Islet of Langerhans (tissue), 1 donor: Measurements from ENCODE around the gene SWAP70.
"Not testable (repeated sequence)": the region's sequence is repeated elsewhere in the genome, so short reads cannot be mapped to it uniquely, and the experiment has no call there.

Source experiments
- FAIRE-seq: peaks from one replicate; lab custom pipeline; 2011; peaks lifted over from hg19 to GRCh38; lab: Jason Lieb, UNC

The SWAP70 gene

DNA sequence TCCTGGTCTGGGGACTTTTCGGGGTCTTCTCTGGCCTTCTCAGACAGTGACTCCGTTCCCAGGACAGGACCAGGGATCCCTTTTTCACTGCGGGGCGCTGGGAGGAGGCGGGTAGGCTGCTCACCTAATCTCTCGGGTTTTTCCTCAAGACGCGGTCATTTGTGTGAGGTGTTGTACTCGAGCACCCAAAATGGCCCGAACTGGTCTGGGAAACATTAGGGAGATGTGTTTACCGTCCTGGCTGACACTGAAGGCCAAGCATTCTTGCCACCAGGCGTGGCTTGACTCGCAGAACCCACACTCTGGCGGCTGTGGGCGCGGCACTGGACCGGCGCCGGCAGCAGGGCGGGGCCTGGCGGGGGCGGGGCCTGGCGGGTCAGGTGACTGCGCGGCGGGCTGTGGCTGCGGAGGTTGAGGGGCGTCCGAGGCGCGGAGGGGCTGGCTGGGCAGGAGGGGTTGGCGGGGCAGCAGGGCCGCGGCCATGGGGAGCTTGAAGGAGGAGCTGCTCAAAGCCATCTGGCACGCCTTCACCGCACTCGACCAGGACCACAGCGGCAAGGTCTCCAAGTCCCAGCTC, at the start of gene SWAP70:
Gene SWAP70 (plus strand): TSS at position 379 of the 577 bp plus-strand sequence. CDS start 103 bp downstream, at position 482.
- FAIRE-seq = no peak

GRCh38 chr11:9615031-9615451, 48.8 kb upstream of the SWAP70 start:
- no peak for FAIRE-seq

GRCh38 chr11:9616042-9616675, 47.7 kb upstream of the SWAP70 start:
- no peak for FAIRE-seq

GRCh38 chr11:9616858-9617257, 47.0 kb upstream of the SWAP70 start:
- FAIRE-seq = no peak

DNA sequence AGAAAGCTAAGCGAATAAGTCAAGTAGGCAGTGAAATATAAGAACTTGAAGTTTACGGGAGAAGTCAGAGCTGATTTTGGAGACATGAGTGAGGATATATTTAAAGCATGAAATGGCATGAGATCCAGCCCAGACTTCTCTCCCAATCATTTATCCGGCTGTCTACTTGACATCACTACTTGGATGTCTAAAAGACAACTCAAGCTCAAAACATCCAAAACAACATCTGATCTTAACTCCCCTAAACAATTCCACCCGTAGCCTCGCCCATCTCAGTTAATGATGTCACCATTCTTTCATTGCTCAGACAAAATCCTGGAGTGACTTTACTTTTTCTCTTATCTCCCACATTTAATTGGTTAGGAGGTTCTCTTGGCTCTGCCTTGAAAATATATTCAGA, 45.9 kb upstream of the SWAP70 start:
- no peak for FAIRE-seq

DNA sequence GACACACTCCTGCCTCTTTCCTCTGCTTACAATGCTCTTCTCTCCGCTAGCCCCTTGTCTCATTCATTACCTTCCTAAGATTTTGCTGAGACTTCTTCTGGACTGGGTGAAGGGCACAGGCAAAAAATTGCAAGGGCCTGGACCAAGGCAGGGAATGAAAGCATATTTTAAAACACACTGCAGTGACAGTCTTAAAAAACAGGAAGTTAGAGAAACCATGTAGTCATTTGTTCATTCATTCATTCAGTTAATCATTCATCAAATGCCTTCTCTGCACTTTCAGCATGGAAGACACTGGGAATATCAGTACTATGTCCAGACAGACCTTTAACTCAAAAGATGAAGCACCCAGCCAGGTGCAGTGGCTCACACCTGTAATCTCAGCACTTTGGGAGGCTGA, 44.9 kb upstream of the SWAP70 start:
- no peak for FAIRE-seq

DNA sequence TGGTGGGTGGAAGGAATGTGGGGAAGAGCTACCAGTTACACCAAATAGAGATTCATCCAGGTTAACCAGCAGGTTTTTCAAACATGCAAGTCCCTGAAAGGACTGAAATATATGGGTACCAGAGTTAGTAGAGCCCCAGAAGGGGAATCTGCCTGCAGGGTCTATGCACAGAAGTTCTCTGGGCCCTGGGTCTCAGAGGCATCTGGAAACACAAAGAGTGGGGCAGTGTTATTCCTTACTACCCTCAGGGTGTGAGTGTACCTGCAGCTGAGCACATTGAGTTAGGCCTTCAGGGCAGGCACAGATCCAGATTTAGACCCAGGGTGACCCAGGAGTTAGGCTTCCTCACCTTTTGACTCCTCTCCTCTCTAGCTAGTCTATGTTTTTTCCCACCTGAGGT, 43.9 kb upstream of the SWAP70 start:
- FAIRE-seq = no peak

- FAIRE-seq = not testable (repeated sequence)
These were observed 41.5 kb upstream of the SWAP70 start for GRCh38 chr11:9622353-9622752.

DNA sequence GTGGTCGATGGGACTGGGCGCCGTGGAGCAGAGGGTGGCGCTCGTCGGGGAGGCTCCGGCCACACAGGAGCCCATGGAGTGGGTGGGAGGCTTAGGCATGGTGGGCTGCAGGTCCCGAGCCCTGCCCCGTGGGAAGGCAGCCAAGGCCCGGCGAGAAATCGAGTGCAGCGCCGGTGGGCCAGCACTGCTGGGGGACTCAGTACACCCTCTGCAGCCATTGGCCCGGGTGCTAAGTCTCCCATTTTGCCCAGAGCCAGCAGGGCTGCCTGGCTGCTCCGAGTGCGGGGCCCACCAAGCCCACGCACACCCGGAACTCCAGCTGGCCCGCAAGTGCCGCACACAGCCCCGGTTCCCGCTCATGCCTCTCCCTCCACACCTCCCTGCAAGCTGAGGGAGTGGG, 40.8 kb upstream of the SWAP70 start:
- not testable (repeated sequence) for FAIRE-seq

DNA sequence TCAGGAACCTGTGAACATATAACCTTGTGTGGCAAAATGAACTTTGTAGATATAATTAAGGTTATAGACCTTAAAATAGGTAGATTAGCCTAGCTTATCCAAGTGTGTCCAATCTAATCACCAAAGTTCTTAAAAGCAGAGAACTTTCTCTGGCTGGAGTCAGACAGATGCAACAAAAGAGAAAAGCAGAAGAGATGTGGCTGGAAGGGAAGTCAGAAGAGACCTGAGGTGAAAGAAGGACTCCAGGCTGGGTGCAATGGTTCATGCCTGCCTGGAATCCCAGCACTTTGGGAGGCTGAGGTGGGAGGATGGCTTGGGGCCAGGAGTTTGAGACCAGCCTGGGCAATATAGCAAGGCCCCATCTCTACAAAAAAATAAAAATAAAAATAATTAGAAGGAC, 39.4 kb upstream of the SWAP70 start:
- FAIRE-seq = no peak

- no peak for FAIRE-seq
These were observed 38.7 kb upstream of the SWAP70 start for GRCh38 chr11:9625162-9625561.

DNA sequence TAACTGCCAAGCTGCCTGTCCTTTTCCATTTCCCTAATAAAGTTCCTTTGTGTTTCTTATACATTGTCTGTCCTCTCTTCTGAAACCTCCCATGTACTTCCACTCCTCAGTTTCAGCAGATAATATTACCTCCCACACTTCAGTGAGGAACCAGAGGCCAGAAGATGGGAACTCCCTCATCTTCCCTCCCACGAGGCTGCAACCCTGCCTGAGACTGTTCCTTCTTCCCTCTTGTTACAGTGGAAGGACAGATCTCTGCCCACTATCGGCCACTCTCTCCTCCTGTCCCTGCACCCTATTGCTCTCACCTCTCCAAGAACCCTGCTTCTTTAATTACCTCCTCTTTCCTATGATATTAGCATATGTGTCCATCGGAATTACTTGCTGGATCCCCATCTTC, 38.1 kb upstream of the SWAP70 start:
- no peak for FAIRE-seq

GRCh38 chr11:9626496-9627394, 37.1 kb upstream of the SWAP70 start:
- no peak for FAIRE-seq

- no peak for FAIRE-seq
These were observed 34.8 kb upstream of the SWAP70 start for GRCh38 chr11:9629064-9629463.

GRCh38 chr11:9633679-9634078, 30.2 kb upstream of the SWAP70 start:
- no peak for FAIRE-seq

GRCh38 chr11:9636691-9637090, 27.2 kb upstream of the SWAP70 start:
- FAIRE-seq = no peak

- FAIRE-seq = no peak
These were observed 24.8 kb upstream of the SWAP70 start for GRCh38 chr11:9639099-9639498.

- no peak for FAIRE-seq
These were observed 23.9 kb upstream of the SWAP70 start for GRCh38 chr11:9639985-9640384.

DNA sequence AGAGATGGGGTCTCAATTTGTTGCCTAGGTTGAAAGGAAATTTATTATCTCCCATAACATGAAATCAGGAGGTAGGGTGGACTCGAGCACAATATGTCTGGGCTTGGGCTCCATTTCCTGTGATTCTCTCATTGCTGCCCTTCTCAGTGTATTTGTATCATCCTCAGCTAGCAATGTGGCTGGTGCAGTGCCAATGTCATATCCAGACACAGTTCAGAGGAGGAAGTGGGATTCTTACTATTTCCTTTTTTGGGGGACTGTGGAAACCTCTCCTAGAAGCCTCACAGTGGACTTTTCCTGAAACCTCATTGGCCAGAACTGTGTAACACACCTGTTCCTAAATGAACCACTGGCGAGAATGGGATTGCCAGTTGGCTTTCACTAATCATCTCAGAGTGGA, 21.0 kb upstream of the SWAP70 start:
- FAIRE-seq = no peak

- no peak for FAIRE-seq
These were observed 20.1 kb upstream of the SWAP70 start for GRCh38 chr11:9643751-9644150.

GRCh38 chr11:9645881-9646280, 18.0 kb upstream of the SWAP70 start:
- no peak for FAIRE-seq

DNA sequence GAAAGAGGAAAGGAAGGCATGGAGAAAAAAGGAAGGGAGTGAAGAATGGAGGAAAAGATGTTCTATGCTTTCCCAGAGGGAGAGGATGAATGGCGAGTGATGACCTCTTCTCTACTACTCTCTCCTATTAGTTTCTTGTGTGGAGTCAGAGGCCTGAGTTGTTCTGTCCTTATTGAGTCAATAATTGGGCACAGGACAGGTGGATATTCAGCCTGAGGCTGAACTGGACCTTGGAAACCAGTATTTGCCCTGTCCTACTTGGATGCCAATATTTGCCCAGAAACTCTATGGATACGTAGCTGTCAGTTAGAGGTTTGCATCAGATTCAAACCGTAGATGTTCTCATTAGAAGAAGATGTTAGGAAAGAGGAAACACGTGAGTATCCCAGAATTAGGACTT, 17.6 kb upstream of the SWAP70 start:
- FAIRE-seq = no peak

GRCh38 chr11:9651481-9651880, 12.4 kb upstream of the SWAP70 start:
- FAIRE-seq = no peak
